HT1080 (cell line): ENCODE results near the gene CD276. TPM values are rescaled to one million over a fixed set of nuclear protein-coding genes. Genes with fewer than 3 reads are reported as not detected.
A peak's percentile ranks its signal among the peaks of the same experiment; 100 is the strongest.

Experiments used
- DNase-seq: peaks from one replicate; pipeline ENCODE4 v3.0.0-alpha.2; 2015; ENCODE audit warnings: low read depth
- polyA plus RNA-seq, 2 experiments: library from polyadenylated mRNA; depleted of rRNA; stranded (reverse); fragments of >200 nt; gene quantifications; 2 replicates each; pipeline ENCODE4 v1.2.3, GENCODE V29; 2015
- total RNA-seq: library from RNA; depleted of rRNA; stranded (reverse); fragments of >200 nt; shearing (Covaris generic); gene quantifications from 2 replicates; pipeline ENCODE4 v1.2.3, GENCODE V29; 2014; rRNA removed

Gene CD276
- 51.6 and 69.2 TPM in 2 replicates for total RNA-seq
- polyA plus RNA-seq (2015; cell fraction: cytosol; rRNA removed), result 81.9 and 86.1 TPM in 2 replicates
- 72.1 and 73.0 TPM in 2 replicates for polyA plus RNA-seq (2015; cell fraction: nucleus; rRNA removed)

DNA sequence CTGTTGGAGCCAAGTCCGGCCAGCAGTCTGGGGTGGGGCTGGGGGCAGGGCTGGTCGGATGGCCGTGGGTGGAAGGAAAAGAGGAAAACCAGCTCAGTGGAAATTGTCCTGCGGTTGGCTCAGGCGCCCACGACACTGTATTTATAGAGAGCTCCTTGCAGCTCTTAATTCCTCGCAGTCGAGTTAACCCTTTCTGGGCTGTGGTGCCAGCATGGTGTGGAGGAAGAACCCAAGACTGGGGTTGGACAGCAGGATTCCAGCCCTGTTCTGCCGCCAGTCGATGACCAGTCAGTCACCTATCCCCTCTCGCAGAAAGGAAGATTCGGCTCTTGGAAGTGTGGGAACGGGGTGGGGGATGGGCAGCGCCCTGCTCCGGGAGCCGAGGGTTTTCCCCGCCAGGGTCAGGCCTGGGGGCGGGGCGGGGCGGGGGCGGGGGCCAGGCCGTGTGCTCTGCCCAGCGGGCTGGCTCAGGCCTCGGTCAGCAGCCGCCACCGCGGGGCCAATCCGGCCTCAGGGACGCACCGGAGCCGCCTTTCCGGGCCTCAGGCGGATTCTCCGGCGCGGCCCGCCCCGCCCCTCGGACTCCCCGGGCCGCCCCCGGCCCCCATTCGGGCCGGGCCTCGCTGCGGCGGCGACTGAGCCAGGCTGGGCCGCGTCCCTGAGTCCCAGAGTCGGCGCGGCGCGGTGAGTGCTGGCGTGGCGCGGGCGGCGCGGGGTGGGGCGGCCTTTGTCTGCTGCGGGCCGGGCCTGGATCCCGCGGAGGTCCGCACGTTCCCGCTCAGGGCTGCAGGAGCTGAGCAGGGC is at the start of gene CD276:
Gene CD276, plus strand, starts transcription at position 607 of the 804 bp plus-strand sequence. CDS start 15,257 bp downstream, outside the sequence.
- peak; percentile 39 for DNase-seq

DNA sequence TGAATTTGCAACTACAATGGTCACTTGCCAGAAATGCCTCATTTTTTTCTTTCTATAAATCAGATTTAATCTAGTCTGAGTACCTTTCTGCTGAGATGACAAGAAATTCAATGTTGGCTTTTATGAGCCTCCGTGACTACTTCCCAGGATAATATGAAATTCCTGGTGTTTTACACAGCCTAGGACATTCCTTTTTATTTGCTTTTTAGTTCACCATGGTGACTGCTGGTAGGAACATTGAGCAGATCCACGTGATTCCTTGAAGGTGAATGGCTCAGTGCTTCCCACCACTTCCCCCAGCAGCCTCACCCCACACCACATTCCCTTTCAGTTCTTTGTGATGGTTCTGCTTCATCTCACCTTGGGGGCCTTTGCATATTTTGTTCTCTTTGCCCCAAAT is 46.7 kb upstream of the CD276 start:
- DNase-seq, result peak; percentile 48

DNA sequence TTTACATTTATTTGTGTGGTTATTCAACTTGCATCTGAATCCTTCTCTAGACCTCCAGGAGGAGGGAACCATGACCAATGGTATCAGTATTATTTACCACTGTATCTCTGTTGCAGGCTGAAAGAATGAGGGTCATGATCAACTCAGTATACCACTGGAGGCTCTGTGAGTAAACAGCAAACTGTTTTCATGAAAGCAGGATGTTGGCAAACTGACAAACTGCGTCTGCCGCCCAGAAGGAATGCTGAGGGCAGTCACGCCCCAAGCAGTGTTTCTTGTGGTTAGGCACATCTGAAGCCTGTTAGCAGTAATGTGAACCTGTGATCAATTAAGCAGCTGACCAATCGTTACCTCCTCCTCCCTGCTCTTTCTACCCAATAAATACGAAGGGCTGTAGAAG is 44.7 kb upstream of the CD276 start:
- peak; percentile 19 for DNase-seq

DNA sequence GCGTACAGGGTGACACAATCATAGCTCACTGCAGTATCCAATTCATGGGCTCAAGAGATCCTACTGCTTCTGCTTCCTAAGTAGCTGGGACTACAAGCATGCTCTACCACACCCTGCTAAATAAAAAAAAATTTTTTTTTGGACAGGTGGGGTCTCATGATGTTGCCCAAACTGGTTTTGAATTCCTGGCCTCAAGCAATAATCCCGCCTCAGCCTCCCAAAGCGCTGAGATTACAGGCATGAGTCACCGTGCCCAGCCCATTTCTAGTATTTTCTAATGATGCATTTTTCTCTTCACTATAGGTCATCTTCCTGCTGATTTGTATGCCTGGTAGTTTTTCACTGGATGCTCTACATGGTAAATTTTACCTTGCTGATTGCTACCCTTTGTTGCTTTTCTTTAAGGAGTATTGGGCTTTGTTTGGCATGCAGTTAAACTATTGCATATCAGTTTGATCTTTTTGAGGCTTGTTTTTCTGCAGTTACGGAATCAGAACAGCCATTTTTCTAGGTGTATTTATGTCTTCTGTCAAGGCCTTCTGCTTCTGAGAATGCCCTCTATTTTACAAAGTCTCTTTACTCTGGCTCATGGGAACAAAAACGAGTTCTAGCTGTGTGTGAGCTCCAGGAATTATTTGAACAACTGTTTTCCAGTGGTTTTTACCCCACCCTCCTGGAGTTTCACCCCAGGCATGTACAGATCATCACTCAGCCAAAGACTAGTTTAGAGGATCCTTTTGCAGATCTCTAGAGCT is 36.7 kb upstream of the CD276 start:
- DNase-seq, result peak; percentile 33

DNA sequence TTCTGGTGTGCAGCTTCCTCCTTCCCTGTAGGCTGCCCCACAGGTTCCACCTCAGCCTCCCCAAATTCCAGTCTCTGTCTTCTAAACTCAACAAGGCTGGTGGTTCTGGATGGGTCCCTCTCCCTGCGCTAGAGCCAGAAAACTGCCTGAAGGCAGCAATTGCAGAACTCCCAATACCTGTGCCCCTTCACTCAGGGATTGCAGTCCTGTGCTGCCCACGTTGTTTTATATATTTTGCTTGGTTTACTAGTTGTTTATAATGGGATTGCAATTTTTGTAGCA is 36.2 kb upstream of the CD276 start:
- no peak for DNase-seq

DNA sequence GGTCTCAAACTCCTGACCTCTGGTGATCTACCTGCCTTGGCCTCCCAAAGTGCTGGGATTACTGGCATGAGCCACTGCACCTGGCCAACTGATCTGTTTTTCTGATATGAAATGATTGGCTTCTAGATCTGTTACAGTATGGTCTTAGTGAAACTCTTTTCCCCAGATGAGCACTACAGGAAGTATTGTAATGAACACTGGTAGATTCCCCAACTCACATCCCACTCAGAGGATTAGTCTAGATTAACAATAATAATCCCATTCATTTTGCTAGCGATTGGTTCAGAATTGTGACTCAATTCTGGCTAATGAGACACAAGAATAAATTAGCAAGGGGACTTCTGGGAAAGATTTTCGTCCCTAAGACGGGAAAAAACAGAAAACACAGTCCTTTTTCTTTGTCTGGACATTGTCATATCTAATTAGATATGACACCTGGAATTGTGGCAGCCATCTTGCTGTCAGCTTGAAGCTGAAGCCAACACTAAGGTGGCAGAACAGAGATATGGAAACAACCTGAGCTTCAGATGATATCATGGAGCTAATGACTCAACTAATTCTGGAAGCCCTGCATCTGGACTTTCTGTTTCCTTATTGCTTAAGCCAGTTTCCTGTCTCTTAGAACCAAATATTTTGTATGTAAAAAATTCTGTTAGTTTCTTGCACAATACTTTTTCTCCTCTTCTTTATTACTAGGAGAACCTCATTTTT is 33.6 kb upstream of the CD276 start:
- peak; percentile 26 for DNase-seq

DNA sequence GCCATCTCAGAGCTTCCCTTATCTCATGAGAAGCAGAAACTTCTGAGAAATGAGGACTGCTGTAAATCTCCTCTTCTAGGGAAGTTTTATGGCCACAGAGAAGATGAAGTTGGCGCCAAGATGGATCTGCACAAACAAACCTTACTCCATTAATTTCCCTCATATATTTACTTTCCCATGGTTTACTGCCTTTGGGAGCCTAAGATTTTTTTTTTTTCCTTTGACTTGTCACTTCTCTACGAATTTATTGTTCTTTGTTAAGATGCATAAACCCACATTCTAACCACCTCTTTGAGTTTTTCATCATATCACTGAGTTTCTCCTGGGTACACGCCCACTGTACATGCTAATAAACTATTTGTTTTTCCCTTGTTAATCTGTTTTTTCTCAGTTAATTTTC is 29.5 kb upstream of the CD276 start:
- DNase-seq, result no peak

DNA sequence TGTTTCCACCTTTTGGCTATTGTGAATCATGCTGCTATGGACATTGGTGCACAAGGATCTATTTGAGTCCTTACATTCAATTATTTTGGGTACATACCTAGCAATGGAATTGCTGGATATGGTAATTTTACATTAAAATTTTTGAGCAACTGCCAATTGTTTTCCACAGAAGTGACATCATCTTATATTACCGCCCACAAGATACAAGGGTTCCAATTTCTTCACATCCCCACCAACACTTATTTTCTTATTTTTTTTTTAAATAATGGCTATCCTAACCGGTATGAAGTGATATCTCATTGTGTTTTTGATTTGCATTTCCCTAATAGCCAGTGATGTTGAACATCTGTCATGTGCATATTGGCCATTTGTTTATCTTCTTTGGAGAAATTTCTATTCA is 28.5 kb upstream of the CD276 start:
- DNase-seq, result no peak

DNA sequence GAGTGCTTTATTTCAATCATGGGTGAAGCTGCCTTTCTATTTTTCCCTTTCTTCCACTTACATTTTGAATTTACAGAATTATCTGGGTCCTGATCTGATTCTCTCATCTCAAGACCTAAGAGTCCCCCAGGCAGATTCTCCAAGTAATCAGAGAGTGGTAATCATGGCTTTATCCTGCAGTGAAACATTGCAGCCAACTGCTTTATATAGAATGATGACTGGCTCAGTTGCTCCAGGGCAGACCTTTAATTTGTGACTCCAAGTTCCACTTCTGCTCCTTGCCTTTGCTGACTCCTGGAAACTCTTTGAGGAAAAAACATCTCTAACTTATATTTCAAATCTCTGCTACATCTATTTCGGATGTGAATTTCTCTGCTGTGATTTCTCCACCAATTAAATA is 25.5 kb upstream of the CD276 start:
- no peak for DNase-seq

DNA sequence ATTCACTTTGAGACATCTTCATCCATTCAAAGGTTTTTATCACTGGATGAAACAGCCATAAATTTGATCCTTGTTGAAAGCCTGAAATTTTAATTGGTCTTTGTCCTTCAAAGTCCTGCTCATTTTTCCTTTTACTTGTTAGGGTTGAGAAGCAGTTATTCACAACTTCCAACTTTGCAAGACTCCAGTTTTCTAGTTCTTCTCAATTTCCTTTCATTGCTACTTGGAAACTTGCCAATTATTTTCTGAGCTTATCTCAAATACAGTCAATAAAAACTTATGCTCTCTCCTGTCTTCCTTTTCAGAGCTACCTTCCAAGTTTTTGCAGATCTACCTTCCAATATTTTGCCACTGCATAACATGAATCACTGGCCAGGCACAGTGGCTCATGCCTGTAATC is 23.7 kb upstream of the CD276 start:
- DNase-seq, result no peak

DNA sequence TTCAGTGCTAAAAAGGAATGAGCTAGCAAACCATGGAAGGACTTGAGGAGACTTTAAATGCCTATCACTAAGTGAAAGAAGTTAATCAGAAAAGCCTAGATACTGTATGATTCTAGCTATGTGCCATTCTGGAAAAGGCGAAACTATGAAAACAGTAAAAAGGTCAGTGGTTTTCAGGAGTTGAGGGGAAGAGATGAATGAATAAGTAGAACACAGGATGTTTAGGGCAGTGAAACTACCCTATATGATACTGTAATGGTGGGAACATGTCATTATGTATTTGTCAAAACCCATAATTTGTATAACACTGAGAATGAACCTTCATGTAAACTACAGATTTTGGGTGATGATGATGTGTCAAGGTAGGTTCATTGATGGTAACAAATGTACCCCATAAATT is 9.6 kb upstream of the CD276 start:
- DNase-seq, result no peak

DNA sequence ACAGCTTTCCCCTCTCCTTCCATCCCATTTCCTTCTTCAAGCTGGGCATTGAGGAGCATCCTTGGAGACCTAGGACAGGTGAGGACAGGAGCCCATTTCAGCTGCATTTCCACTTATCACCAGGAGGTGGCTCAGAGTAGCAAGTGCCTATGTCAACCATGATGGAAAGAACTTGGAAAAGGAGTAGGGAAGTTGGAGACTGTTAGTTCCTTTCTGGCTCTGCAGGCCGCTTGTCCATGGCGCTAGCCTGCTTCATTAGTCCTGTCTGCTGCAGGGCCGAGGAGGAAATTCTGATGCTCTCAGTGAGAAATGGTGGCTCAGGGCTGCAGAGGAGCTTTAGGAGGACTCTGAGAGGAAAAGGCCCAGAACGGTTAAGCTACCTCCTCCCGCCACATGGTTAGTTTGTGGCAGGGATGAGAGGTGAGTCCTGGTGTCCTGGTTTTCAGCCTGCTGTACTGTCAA is 7.0 kb upstream of the CD276 start:
- DNase-seq, result peak; percentile 47

DNA sequence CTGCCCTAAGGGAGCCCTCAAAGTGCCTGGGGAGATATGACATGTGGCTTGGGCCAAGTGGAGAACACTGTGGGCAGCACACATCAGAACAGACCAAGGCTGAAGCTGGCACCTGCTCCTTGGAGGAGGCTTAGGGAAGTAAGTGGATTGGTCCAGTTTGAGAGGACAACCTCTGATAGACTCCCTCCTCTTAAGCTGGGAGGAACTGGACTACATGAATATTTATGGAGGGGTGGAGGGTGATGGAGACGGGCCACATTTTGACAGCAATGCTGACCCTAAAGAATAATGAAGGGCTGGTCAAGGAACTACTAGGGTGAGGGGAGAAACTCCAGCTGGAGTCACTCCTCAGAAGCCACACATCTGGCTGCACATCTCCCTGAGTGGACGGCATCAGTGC is 6.5 kb upstream of the CD276 start:
- DNase-seq, result no peak

DNA sequence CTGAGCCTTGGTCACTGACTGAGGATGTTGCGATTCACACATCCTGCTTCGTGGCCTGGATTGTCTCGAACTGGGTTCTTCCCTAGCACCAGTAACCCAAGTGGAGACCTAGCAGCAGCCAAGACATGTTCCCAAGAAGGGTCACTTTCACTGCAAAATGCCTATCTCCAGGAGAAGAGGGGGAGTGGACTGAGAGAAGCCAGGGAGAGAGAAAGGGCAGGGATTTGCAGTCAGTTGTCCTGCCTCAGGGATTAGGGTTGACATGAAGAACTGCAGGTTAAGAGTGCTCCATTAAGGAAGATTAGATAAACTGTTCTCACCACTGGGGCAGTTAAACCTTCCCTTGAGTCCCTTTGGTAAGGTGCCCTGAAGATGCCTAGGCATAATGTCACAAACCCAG is 5.7 kb upstream of the CD276 start:
- DNase-seq, result no peak

DNA sequence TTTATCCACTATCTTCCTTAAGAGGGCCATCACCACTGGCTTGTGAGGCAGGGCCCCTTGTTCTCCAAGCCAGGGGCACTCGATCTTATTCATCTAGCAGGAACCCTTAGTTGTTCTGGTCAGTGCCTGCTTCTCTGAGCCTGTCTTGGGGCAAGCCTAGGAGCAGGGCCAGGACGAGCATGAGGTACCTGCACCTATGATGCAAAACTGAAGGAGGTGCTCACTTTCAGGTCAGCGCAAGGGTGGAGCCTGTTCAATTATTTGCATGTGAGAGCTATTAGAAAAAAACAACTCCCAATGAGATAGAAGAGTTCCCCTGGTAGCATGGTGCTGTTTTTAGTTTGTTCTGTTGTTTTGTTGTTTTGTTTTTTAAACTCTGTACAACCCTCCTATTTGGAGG is 5.0 kb upstream of the CD276 start:
- DNase-seq, result no peak

DNA sequence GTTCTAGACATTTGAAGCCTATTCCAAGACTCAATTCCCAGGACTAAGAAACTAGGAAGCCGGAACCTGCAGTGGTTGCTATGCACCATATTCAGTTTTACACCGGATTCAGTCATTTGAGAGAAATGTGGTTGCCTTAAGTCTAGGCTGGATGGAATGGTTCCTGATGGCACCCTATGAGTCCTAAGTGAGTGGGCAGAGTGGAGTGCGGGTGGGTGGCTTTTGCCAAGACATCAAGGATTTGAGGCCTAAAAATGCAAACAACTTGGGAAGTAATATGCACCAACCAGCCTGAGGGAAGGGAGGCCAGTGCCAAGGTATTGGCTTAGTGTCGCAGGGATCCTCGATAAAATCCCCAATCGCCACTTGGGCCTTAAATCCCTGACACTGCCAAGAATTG is 4.2 kb upstream of the CD276 start:
- DNase-seq, result no peak

DNA sequence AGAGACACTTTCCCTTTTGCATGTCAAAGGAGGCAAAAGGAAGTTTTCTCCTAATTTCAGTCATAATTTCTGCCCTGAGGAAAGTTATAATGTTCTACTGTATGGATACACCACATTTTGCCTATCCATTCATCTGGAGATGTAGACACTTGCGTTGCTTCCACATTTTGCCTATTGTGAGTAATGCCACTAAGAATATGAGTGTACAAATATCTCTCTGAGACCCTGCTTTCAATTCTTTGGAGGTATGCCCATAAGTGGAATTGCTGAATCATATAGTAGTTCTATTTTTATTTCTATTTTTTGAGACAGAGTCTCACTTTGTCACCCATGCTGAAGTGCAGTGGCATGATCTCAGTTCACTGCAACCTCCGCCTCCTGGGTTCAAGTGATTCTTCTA is 3.6 kb upstream of the CD276 start:
- no peak for DNase-seq

DNA sequence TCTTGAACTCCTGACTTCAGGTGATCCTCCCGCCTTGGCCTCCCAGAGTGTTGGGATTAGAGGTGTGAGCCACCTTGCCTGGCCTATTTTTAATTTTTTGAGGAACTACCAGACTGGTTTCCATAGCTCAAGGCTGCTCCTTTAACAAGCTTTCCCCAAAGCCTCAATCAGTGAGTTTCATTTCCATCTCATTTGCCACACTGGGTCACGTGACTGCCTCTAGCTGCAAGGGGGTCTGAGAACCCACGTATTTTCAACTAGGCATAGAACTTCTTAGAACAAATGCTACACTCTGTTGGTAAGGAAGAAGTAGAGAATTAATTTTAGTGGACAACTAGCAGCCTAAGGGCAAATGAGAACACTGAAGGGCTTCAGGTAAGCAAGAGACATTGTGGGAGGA is 3.1 kb upstream of the CD276 start:
- DNase-seq, result no peak

DNA sequence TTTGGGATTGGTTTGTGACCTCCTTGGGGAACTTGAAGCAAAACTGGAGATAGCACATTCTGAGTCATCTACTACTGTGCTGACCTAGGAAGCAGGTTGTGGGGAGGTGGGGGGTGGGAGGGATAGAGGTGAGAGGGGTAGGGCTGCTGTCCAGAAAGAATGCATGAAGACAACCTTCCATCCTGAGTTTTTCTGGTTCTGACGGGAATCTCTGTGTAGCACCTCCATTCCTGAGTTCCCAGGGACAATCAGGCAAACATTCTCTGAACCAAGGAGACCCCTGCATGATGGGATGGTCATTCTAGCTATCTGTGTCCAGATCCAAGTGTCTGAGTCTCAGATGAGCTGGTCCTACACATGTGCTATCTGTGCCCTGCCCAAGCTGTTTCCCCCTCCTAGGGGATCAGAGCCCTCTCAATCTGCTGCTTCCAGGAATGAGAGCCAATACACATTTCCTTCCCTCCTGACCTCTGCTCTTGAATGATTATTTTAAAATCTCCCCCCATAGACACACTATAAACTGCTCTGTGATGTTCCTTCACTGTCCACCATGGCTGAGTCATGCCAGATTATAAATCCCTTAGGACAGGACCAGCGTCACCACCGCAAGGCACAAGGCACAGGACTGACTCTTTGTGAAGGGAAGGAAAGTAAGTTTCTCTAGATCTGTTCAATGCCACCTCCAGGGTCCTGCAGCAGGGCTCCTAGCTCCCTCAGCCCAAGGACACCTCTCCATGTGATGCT is 2.2 kb upstream of the CD276 start:
- DNase-seq, result no peak

DNA sequence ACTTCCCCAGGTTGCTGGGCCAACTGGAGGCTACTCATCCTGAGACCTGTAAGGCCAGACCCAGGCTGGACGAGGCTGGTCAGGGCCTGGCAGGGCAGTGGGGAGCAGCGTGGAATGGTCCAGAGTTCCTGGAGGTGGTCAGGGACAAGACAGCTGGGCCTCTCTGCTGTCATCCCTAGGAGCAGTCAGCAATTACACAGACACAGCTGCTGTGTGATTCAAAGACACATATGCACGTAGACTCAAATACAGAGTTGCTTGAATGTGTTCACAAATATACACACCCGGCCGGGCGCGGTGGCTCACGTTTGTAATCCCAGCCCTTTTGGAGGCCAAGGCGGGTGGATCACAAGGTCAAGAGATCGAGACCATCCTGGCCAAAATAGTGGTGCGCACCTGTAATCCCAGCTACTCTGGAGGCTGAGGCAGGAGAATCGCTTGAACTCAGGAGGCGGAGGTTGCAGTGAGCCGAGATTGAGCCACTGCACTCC is 1.5 kb upstream of the CD276 start:
- no peak for DNase-seq

DNA sequence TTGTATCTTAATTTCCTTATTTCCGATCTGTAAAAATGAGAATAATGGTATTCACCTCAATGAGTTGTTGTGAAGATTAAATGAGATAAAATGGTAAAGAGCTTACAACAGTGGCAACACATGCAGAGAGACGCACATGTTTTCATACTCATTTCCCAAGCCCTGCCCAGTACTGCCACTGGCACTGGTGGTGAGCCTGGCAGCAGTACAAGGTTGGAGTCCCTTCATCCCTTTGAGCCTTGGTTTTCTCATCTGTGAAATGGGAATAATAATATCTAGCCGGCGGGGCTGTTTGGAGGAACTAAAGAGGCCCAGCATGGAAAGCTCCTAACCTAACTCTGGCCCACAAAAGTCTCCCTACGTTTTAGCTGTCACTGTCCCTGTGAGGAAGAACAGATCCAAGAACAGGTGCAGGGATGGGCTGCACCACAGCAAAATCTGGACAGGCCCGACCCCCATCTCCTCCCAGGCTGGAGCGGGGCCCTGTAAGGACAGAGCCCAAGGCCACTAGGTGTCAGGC is 866 bp upstream of the CD276 start:
- DNase-seq, result no peak
